HL-60 (cell line): ENCODE results near the gene FGFBP1.

Experiments
- DNase-seq, 2 experiments: peaks; one replicate each; pipeline ENCODE4 v3.0.0-alpha.2; 2010 to 2020; ENCODE audit warnings: low read depth in 1 of 2, low spot score in 1 of 2
- H3K27ac ChIP-seq: fragments of 250-450 bp; sonication (Bioruptor Pico); replicated peaks from 2 replicates; pipeline ENCODE4 v1.5.1; 2020; ENCODE audit warnings: mild to moderate bottlenecking, moderate library complexity
- H3K27me3 ChIP-seq: fragments of 250-450 bp; sonication (Bioruptor Pico); 2 replicates; pipeline ENCODE4 v1.5.1; 2021; ENCODE audit warnings: mild to moderate bottlenecking, moderate library complexity; ENCODE audit not compliant: insufficient read depth, poor library complexity, severe bottlenecking
- H3K4me3 ChIP-seq: replicated peaks from 2 replicates; pipeline ENCODE4 v1.5.1; 2011; ENCODE audit warnings: mild to moderate bottlenecking, control low read depth, low read length; ENCODE audit not compliant: insufficient read depth
- GABPA ChIP-seq: IDR thresholded peaks from 2 replicates; pipeline ENCODE4 v1.6.1; 2012; ENCODE audit warnings: low read depth
- POLR2AphosphoS5 ChIP-seq: IDR thresholded peaks from 2 replicates; pipeline ENCODE4 v1.6.1; 2012; ENCODE audit warnings: low read depth
- REST ChIP-seq: IDR thresholded peaks from 2 replicates; pipeline ENCODE4 v1.6.1; 2012; ENCODE audit warnings: low read depth; ENCODE audit not compliant: insufficient replicate concordance
- SPI1 ChIP-seq: IDR thresholded peaks from 2 replicates; pipeline ENCODE4 v1.6.1; 2012; ENCODE audit warnings: low read depth, mild to moderate bottlenecking, borderline replicate concordance
- TF ChIP-seq, protein P1 (sequence below): IDR thresholded peaks from one replicate; pipeline ENCODE4 v1.5.1; 2011; ENCODE audit warnings: low read length, control low read depth, inconsistent platforms; ENCODE audit not compliant: insufficient read depth

Gene FGFBP1

DNA sequence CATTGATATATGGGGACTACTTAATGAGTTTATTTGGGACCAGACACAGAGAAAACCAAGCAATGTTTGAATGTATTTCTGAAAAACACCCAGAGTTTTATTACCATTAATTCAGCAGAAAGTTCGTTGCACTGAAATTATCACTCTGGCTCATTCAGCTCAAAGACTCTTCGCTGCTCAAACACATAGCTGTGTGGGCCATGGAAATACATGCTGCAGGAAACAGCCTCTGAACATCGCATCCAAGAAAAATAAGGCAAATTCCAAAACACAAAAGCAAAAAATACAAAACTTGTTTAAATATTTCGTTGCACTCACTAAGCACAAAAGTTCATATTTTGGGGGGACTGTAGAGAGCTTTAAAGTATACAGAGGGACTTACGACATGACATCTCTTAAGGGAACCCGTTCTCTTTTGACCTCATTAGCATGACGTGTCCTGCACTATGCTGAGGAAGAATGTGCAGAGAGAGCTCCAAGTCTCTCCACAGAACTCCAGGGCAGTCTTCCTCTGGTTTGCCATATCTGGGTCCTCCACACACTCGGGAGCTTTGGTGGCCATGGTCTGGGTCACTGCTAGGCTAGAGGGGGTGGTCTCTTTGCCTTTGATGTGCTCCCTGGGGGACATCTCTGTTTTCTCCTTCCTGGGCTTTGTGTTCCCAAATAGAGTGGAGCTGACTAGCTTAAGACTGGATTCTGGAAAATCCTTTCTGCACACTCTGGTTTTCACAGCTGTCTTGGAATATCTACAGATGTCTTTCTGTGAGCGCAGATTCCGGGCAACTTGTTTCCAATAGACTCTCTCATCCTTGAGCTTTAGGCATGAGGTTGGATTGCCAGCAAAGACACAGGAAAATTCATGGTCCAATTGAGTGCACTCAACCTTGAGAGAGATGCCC lies 2.8 kb downstream of the FGFBP1 start:
- TF ChIP-seq, protein P1, sequence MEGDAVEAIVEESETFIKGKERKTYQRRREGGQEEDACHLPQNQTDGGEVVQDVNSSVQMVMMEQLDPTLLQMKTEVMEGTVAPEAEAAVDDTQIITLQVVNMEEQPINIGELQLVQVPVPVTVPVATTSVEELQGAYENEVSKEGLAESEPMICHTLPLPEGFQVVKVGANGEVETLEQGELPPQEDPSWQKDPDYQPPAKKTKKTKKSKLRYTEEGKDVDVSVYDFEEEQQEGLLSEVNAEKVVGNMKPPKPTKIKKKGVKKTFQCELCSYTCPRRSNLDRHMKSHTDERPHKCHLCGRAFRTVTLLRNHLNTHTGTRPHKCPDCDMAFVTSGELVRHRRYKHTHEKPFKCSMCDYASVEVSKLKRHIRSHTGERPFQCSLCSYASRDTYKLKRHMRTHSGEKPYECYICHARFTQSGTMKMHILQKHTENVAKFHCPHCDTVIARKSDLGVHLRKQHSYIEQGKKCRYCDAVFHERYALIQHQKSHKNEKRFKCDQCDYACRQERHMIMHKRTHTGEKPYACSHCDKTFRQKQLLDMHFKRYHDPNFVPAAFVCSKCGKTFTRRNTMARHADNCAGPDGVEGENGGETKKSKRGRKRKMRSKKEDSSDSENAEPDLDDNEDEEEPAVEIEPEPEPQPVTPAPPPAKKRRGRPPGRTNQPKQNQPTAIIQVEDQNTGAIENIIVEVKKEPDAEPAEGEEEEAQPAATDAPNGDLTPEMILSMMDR = no peak
- TF ChIP-seq GABPA (no peak), REST (no peak), POLR2AphosphoS5 (no peak), SPI1 (no peak)
- Histone ChIP-seq H3K27me3 (no peaks in the 10 kb centered on the region), H3K27ac (no peak overlapping the region), H3K4me3 (no peak overlapping the region)
- DNase-seq = no peak

DNA sequence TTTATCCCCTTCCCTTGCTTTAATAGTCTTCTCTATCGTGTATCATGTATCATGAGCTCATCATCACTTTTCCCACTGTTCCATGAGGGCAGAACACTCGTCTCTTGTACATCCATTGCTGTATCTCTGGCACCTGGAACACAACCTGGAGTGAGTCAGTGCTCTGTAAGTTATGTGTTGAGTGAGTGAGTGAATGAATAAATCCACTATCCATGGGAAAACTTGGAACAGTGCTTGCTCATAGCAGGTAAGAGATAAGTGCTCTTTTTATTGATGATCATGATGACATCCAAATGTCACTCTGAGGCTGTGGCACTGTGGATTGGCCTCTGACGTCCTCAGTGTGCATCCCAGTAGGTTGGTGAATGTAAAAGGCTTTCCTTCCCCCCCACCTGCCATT lies 4.3 kb downstream of the FGFBP1 start:
- no peak for TF ChIP-seq SPI1
- TF ChIP-seq, protein P1 = no peak
- no peak overlapping the region for H3K4me3 ChIP-seq
- H3K27ac ChIP-seq = no peak overlapping the region
- DNase-seq = no peak
- no peaks in the 10 kb centered on the region for H3K27me3 ChIP-seq

- H3K27me3 ChIP-seq = no peaks in the 10 kb centered on the region
- H3K27ac ChIP-seq = no peak overlapping the region
- H3K4me3 ChIP-seq = no peak overlapping the region
- TF ChIP-seq SPI1 (no peak), REST (no peak), POLR2AphosphoS5 (no peak), GABPA (no peak)
- TF ChIP-seq, protein P1 = no peak
- no peak for DNase-seq
Observed at GRCh38 chr4:15931451-15932210, 6.9 kb downstream of the FGFBP1 start.
